Peyer's patch (tissue), 4 donors: ENCODE data around the gene ARHGAP24.

ENCODE experiments used
- POLR2A ChIP-seq, 2 donors: fragments of 450-650 bp; IDR thresholded peaks; one replicate each; pipeline ENCODE4 v1.5.1; 2017; ENCODE audit warnings: antibody characterized with exemption in 2 of 2, mild to moderate bottlenecking in 2 of 2, moderate library complexity in 2 of 2
- TF ChIP-seq, protein P1 (sequence below), 6 experiments: fragments of 450-650 bp in 4 of 6; fragments of 200-600 bp in 2 of 6; sonication (generic) in 1 of 6; IDR thresholded peaks; one replicate each; pipeline ENCODE4 v1.5.1; 2017 to 2019; ENCODE audit warnings: antibody characterized with exemption in 6 of 6, mild to moderate bottlenecking in 3 of 6, moderate library complexity in 1 of 6

GRCh38 chr4:86043755-86044592 lies 569.0 kb downstream of the ARHGAP24 start:
- TF ChIP-seq, protein P1, sequence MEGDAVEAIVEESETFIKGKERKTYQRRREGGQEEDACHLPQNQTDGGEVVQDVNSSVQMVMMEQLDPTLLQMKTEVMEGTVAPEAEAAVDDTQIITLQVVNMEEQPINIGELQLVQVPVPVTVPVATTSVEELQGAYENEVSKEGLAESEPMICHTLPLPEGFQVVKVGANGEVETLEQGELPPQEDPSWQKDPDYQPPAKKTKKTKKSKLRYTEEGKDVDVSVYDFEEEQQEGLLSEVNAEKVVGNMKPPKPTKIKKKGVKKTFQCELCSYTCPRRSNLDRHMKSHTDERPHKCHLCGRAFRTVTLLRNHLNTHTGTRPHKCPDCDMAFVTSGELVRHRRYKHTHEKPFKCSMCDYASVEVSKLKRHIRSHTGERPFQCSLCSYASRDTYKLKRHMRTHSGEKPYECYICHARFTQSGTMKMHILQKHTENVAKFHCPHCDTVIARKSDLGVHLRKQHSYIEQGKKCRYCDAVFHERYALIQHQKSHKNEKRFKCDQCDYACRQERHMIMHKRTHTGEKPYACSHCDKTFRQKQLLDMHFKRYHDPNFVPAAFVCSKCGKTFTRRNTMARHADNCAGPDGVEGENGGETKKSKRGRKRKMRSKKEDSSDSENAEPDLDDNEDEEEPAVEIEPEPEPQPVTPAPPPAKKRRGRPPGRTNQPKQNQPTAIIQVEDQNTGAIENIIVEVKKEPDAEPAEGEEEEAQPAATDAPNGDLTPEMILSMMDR (IDR thresholded peaks at IDR 0.05), result peak; percentile 47 to 72 (median 56)
- TF ChIP-seq POLR2A (IDR thresholded peaks at IDR 0.05), result no peak
